ENCODE measurements around the gene RNF212B. TPM values are rescaled to one million over a fixed set of nuclear protein-coding genes. Genes with fewer than 3 reads are reported as not detected.

Gene RNF212B
- total RNA-seq, 2 experiments from 2014 or later, result not detected

DNA sequence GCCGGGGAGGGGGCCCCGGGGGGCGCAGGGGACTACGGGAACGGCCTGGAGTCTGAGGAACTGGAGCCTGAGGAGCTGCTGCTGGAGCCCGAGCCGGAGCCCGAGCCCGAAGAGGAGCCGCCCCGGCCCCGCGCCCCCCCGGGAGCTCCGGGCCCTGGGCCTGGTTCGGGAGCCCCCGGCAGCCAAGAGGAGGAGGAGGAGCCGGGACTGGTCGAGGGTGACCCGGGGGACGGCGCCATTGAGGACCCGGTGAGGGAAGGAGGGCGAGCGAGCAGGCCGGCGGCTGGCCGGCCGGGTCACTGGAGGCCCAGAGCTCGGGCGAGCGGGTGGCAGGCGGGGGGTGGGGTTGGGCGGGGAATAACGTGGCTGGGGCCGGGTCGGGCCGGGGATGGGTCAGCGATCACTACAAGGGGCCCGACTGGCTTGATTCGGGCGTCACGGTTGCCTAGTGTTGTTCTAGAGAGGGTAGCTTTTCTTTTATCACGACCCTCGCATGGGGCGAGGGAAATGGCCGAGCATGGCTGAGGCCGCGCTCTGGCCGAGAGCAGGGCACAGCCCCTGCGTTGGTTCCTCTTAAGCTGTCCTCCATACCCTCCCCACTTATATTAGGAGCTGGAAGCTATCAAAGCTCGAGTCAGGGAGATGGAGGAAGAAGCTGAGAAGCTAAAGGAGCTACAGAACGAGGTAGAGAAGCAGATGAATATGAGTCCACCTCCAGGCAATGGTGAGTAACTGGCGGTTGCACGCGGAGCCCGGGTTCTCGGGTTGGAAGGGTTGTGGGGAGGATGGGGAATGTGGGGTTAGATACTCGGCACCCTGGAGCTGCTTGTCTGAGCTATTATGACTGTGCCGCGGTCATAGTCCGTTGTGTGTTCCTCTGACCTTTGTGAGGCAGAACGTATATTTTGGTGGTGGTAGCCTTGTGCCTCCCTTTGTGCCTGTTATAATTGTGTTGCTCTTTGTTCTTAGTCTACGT, 84.1 kb downstream of the RNF212B start:
- Mint-ChIP-seq H3K4me1 (ENCODE audit: low read depth) (peaks cover 24% of the 10 kb centered on the region), H3K9me3 (no peaks in the 10 kb centered on the region), H3K27ac (peak overlapping the region; percentile 85), H3K36me3 (ENCODE audit: low read depth) (peaks cover 38% of the 10 kb centered on the region), H3K27me3 (no peaks in the 10 kb centered on the region), H3K4me3 (peak overlapping the region; percentile 95)
- TF ChIP-seq, protein P1, sequence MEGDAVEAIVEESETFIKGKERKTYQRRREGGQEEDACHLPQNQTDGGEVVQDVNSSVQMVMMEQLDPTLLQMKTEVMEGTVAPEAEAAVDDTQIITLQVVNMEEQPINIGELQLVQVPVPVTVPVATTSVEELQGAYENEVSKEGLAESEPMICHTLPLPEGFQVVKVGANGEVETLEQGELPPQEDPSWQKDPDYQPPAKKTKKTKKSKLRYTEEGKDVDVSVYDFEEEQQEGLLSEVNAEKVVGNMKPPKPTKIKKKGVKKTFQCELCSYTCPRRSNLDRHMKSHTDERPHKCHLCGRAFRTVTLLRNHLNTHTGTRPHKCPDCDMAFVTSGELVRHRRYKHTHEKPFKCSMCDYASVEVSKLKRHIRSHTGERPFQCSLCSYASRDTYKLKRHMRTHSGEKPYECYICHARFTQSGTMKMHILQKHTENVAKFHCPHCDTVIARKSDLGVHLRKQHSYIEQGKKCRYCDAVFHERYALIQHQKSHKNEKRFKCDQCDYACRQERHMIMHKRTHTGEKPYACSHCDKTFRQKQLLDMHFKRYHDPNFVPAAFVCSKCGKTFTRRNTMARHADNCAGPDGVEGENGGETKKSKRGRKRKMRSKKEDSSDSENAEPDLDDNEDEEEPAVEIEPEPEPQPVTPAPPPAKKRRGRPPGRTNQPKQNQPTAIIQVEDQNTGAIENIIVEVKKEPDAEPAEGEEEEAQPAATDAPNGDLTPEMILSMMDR (IDR thresholded peaks at IDR 0.05), result no peak
- DNase-seq, result peak; percentile 81
- intact Hi-C loops (cut with micrococcal nuclease), result loop anchor here (2.0 to 5.0 kb wide), 4 partner anchors 21 to 240 kb away; partner anchors contain the start of genes HOMEZ and NGDN
- ChIA-PET POLR2A (interaction anchor here (0.6 to 7.5 kb wide), 22 partner anchors 10 to 316 kb away, joined by 3 to 139 read pairs (median 6); partner anchors contain the start of genes ACIN1, BCL2L2, C14orf119 and HOMEZ), CTCF (interaction anchor here (0.7 to 7.4 kb wide), 21 partner anchors 11 to 238 kb away, joined by 3 to 78 read pairs (median 5); partner anchors contain the start of genes CMTM5, HOMEZ and PPP1R3E)
- ATAC-seq, result peak; percentile 5

Other genes with a start within 250 kb of the RNF212B start
- 10 to 100 TPM; 13.2 to 13.5 TPM for gene C14orf93, start 227.8 kb upstream of the RNF212B start, total RNA-seq
- gene PSMB5, start 203.0 kb upstream of the RNF212B start, total RNA-seq, result 100 to 1,000 TPM; 119 to 120 TPM
- not detected for gene PSMB11, start 195.7 kb upstream of the RNF212B start, total RNA-seq
- gene CDH24, start 180.4 kb upstream of the RNF212B start, total RNA-seq, result under 1 TPM; 0.69 to 0.72 TPM
- gene ACIN1, start 142.8 kb upstream of the RNF212B start, total RNA-seq, result 100 to 1,000 TPM; 132 to 139 TPM
- 10 to 100 TPM; 49.2 to 51.1 TPM for gene C14orf119, start 142.4 kb upstream of the RNF212B start, total RNA-seq
- not detected for gene CIROP, start 132.9 kb upstream of the RNF212B start, total RNA-seq
- gene CEBPE, start 118.7 kb upstream of the RNF212B start, total RNA-seq, result under 1 TPM; 0.27 to 0.34 TPM
- gene SLC7A8, start 54.3 kb upstream of the RNF212B start, total RNA-seq, result 1 to 10 TPM; 1.5 to 1.9 TPM
- gene HOMEZ, start 48.2 kb downstream of the RNF212B start, total RNA-seq, result 10 to 100 TPM; 10.9 to 11.8 TPM
- 10 to 100 TPM; 43.9 to 47.9 TPM for gene PPP1R3E, start 64.9 kb downstream of the RNF212B start, total RNA-seq
- 1 to 10 TPM; 1.1 to 1.3 TPM for gene BCL2L2, start 68.9 kb downstream of the RNF212B start, total RNA-seq
- 100 to 1,000 TPM; 258 to 260 TPM for gene PABPN1, start 83.5 kb downstream of the RNF212B start, total RNA-seq
- gene SLC22A17, start 115.0 kb downstream of the RNF212B start, total RNA-seq, result 1 to 10 TPM; 2.3 TPM
- not detected for gene EFS, start 127.2 kb downstream of the RNF212B start, total RNA-seq
- gene IL25, start 134.9 kb downstream of the RNF212B start, total RNA-seq, result not detected
- not detected for gene CMTM5, start 139.1 kb downstream of the RNF212B start, total RNA-seq
- gene MYH6, start 170.3 kb downstream of the RNF212B start, total RNA-seq, result not detected
- not detected for gene MYH7, start 197.7 kb downstream of the RNF212B start, total RNA-seq
- 10 to 100 TPM; 50.9 to 57.4 TPM for gene NGDN, start 231.8 kb downstream of the RNF212B start, total RNA-seq